ENCODE measurements around the gene NCSTN. TPM values are rescaled to one million over a fixed set of nuclear protein-coding genes. Genes with fewer than 3 reads are reported as not detected.

The NCSTN gene
- total and polyA plus RNA-seq, 2 experiments from 2014 or later = 90.3 to 120 TPM

GRCh38 chr1:160338580-160338979 lies 4.6 kb upstream of the NCSTN start:
- peaks cover 92% of the 10 kb centered on the region for H3K79me2 ChIP-seq
- H3K27me3 ChIP-seq = no peaks in the 10 kb centered on the region
- no peak overlapping the region for H3K27ac ChIP-seq
- H3K9me2 ChIP-seq (replicated peaks; ENCODE audit: insufficient read depth) = no peaks in the 10 kb centered on the region
- DNase-seq (ENCODE audit: low spot score) = no peak
- TF ChIP-seq CTCF (IDR thresholded peaks at IDR 0.05; ENCODE audit: poor library complexity) (no peak), EZH2phosphoT487 (IDR thresholded peaks at IDR 0.05; ENCODE audit: low read depth, severe bottlenecking, unreplicated experiment) (no peak), EZH2 (IDR thresholded peaks at IDR 0.05; ENCODE audit: borderline replicate concordance) (no peak)
- peaks cover 6% of the 10 kb centered on the region for H3K4me1 ChIP-seq (ENCODE audit: insufficient read depth)
- 95% methylated on average over 4 of the region's 4 CpGs for WGBS (ENCODE audit: low lambda C conversion rate, missing lambda C conversion rate)
- H3K36me3 ChIP-seq (replicated peaks; ENCODE audit: insufficient read depth, low read depth) = peaks cover 3% of the 10 kb centered on the region
- H4K20me1 ChIP-seq (ENCODE audit: insufficient read depth, poor library complexity, severe bottlenecking) = peaks cover 35% of the 10 kb centered on the region
- no peak overlapping the region for H3K4me3 ChIP-seq
- H3K4me2 ChIP-seq = no peak overlapping the region
- no peak overlapping the region for H2AFZ ChIP-seq
- no peaks in the 10 kb centered on the region for H3K9me3 ChIP-seq (ENCODE audit: low read depth)

GRCh38 chr1:160340146-160340545 lies 3.0 kb upstream of the NCSTN start:
- Histone ChIP-seq H4K20me1 (ENCODE audit: insufficient read depth, poor library complexity, severe bottlenecking) (peaks cover 32% of the 10 kb centered on the region), H3K27ac (no peak overlapping the region), H3K27me3 (no peaks in the 10 kb centered on the region), H2AFZ (no peak overlapping the region), H3K79me2 (peaks cover 94% of the 10 kb centered on the region), H3K9me2 (replicated peaks; ENCODE audit: insufficient read depth) (no peaks in the 10 kb centered on the region), H3K4me1 (ENCODE audit: insufficient read depth) (peaks cover 12% of the 10 kb centered on the region), H3K36me3 (replicated peaks; ENCODE audit: insufficient read depth, low read depth) (no peaks in the 10 kb centered on the region), H3K9me3 (ENCODE audit: low read depth) (no peaks in the 10 kb centered on the region), H3K4me2 (peak overlapping the region; percentile 81), H3K4me3 (no peak overlapping the region)
- no peak for DNase-seq (ENCODE audit: low spot score)
- 80% methylated on average over 3 of the region's 3 CpGs for WGBS (ENCODE audit: low lambda C conversion rate, missing lambda C conversion rate)
- TF ChIP-seq EZH2 (IDR thresholded peaks at IDR 0.05; ENCODE audit: borderline replicate concordance) = no peak
- TF ChIP-seq CTCF (IDR thresholded peaks at IDR 0.05; ENCODE audit: poor library complexity) = no peak
- no peak for TF ChIP-seq EZH2phosphoT487 (IDR thresholded peaks at IDR 0.05; ENCODE audit: low read depth, severe bottlenecking, unreplicated experiment)

DNA sequence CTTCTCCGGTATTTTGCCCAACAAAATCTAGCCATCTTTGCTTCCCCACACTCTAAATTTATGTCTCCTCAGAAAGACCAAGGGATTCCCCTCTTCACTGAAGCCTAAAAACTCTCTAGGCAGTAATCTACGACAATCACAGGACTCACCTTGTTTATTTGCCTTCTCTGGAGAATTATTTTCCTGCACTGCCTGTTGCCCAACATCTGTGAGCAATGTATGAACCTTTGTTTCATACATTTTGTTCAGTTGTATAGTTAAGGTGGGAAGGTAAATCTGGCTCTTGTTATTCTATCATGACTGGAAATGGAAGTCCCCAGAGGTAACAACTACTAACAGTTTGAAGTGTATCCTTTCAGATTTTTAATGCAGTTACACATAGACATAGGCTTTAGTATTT lies 2.3 kb upstream of the NCSTN start:
- Histone ChIP-seq H3K79me2 (peaks cover 96% of the 10 kb centered on the region), H3K27me3 (no peaks in the 10 kb centered on the region), H2AFZ (no peak overlapping the region), H4K20me1 (ENCODE audit: insufficient read depth, poor library complexity, severe bottlenecking) (peaks cover 32% of the 10 kb centered on the region), H3K4me1 (ENCODE audit: insufficient read depth) (peaks cover 12% of the 10 kb centered on the region), H3K4me3 (no peak overlapping the region), H3K4me2 (peak overlapping the region; percentile 81), H3K9me3 (ENCODE audit: low read depth) (no peaks in the 10 kb centered on the region), H3K27ac (no peak overlapping the region), H3K9me2 (replicated peaks; ENCODE audit: insufficient read depth) (no peaks in the 10 kb centered on the region), H3K36me3 (replicated peaks; ENCODE audit: insufficient read depth, low read depth) (no peaks in the 10 kb centered on the region)
- WGBS (ENCODE audit: low lambda C conversion rate, missing lambda C conversion rate) = 50% methylated on average over 2 of the region's 2 CpGs
- TF ChIP-seq EZH2 (IDR thresholded peaks at IDR 0.05; ENCODE audit: borderline replicate concordance) (no peak), CTCF (IDR thresholded peaks at IDR 0.05; ENCODE audit: poor library complexity) (no peak), EZH2phosphoT487 (IDR thresholded peaks at IDR 0.05; ENCODE audit: low read depth, severe bottlenecking, unreplicated experiment) (no peak)
- DNase-seq (ENCODE audit: low spot score) = no peak

GRCh38 chr1:160342526-160342925 lies 657 bp upstream of the NCSTN start:
- Histone ChIP-seq H3K9me2 (replicated peaks; ENCODE audit: insufficient read depth) (no peaks in the 10 kb centered on the region), H3K79me2 (peaks cover 96% of the 10 kb centered on the region), H3K4me2 (peak overlapping the region; percentile 81), H3K27me3 (no peaks in the 10 kb centered on the region), H3K4me3 (peak overlapping the region; percentile 85), H2AFZ (peak overlapping the region; percentile 38), H3K27ac (peak overlapping the region; percentile 94), H4K20me1 (ENCODE audit: insufficient read depth, poor library complexity, severe bottlenecking) (peaks cover 32% of the 10 kb centered on the region), H3K4me1 (ENCODE audit: insufficient read depth) (peaks cover 12% of the 10 kb centered on the region), H3K9me3 (ENCODE audit: low read depth) (no peaks in the 10 kb centered on the region), H3K36me3 (replicated peaks; ENCODE audit: insufficient read depth, low read depth) (no peaks in the 10 kb centered on the region)
- under 1% methylated on average over 7 of the region's 7 CpGs for WGBS (ENCODE audit: low lambda C conversion rate, missing lambda C conversion rate)
- no peak for TF ChIP-seq EZH2phosphoT487 (IDR thresholded peaks at IDR 0.05; ENCODE audit: low read depth, severe bottlenecking, unreplicated experiment)
- no peak for TF ChIP-seq CTCF (IDR thresholded peaks at IDR 0.05; ENCODE audit: poor library complexity)
- no peak for TF ChIP-seq EZH2 (IDR thresholded peaks at IDR 0.05; ENCODE audit: borderline replicate concordance)
- DNase-seq (ENCODE audit: low spot score) = peak; percentile 25

Data from hepatocyte (in vitro differentiated cells).